Right renal cortex interstitium (tissue), 3 donors: Measurements from ENCODE around the gene INPP5A. TPM values are rescaled to one million over a fixed set of nuclear protein-coding genes. Genes with fewer than 3 reads are reported as not detected.
"Not testable (repeated sequence)": the region's sequence is repeated elsewhere in the genome, so short reads cannot be mapped to it uniquely, and the experiment has no call there.

ENCODE experiments used
- DNase-seq, 3 donors: peaks; one replicate each; pipeline ENCODE4 v3.0.0-alpha.2; 2013; ENCODE audit warnings: low read depth in 3 of 3, low spot score in 2 of 3
- polyA plus RNA-seq, 3 donors: library from polyadenylated mRNA; unstranded; fragments of 120-200 nt; gene quantifications; one replicate each; pipeline ENCODE4 v1.2.1, GENCODE V29; 2013; ENCODE audit not compliant: insufficient read length in 3 of 3

INPP5A gene
- polyA plus RNA-seq, 3 donors, result 35.1 to 36.4 (median 35.4) TPM

- no peak for DNase-seq
These were observed 129.9 kb downstream of the INPP5A start for GRCh38 chr10:132667342-132668047.

GRCh38 chr10:132668048-132668394 lies 130.4 kb downstream of the INPP5A start:
- no peak for DNase-seq

GRCh38 chr10:132669208-132669861 lies 131.7 kb downstream of the INPP5A start:
- no peak for DNase-seq

GRCh38 chr10:132670546-132671227 lies 133.1 kb downstream of the INPP5A start:
- DNase-seq, result no peak

GRCh38 chr10:132671228-132672154 lies 133.9 kb downstream of the INPP5A start:
- DNase-seq, result no peak

GRCh38 chr10:132673746-132674145 lies 136.2 kb downstream of the INPP5A start:
- DNase-seq, result not testable (repeated sequence)

- DNase-seq, result no peak
These were observed 136.7 kb downstream of the INPP5A start for GRCh38 chr10:132674311-132674710.

- DNase-seq, result no peak
These were observed 137.6 kb downstream of the INPP5A start for GRCh38 chr10:132675031-132675740.

GRCh38 chr10:132676193-132676891 lies 138.8 kb downstream of the INPP5A start:
- DNase-seq, result no peak

- DNase-seq, result no peak
These were observed 139.5 kb downstream of the INPP5A start for GRCh38 chr10:132677096-132677472.

- DNase-seq, result no peak
These were observed 140.1 kb downstream of the INPP5A start for GRCh38 chr10:132677473-132678227.

- DNase-seq, result no peak
These were observed 141.0 kb downstream of the INPP5A start for GRCh38 chr10:132678436-132679216.

GRCh38 chr10:132679217-132679595 lies 141.6 kb downstream of the INPP5A start:
- no peak for DNase-seq

GRCh38 chr10:132679640-132680039 lies 142.1 kb downstream of the INPP5A start:
- DNase-seq, result no peak

GRCh38 chr10:132680741-132681140 lies 143.2 kb downstream of the INPP5A start:
- DNase-seq, result not testable (repeated sequence)

GRCh38 chr10:132681858-132682755 lies 144.5 kb downstream of the INPP5A start:
- DNase-seq, result no peak
